PC-3 (cell line): ENCODE measurements around the gene NADK2. TPM values are rescaled to one million over a fixed set of nuclear protein-coding genes. Genes with fewer than 3 reads are reported as not detected.
A peak's percentile ranks its signal among the peaks of the same experiment; 100 is the strongest.

Source experiments
- ATAC-seq: fragments of 200-7000 bp; cut with Tn5 transposase; 2 replicates; pipeline ENCODE4 v1.9.1; 2020; ENCODE audit warnings: mild to moderate bottlenecking, moderate library complexity
- BruUV-seq: library from RNA; stranded (reverse); fragments of 400-500 nt; replicated peaks from 2 replicates; lab custom pipeline; 2021; lab: Mats Ljungman, UMichigan
- CTCF ChIA-PET: fragments of 300-600 bp; sonication (Branson Sonifier 250); formaldehyde crosslinking; loops from one replicate; lab custom pipeline; 2022; ENCODE audit warnings: antibody characterized with exemption; lab: Charles Lee
- POLR2A ChIA-PET: fragments of 300-600 bp; sonication (Branson Sonifier 250); formaldehyde crosslinking; loops from one replicate; lab custom pipeline; 2022; ENCODE audit warnings: antibody characterized with exemption; ENCODE audit not compliant: unreplicated experiment; lab: Charles Lee
- DNase-seq: peaks from one replicate; pipeline ENCODE4 v3.0.0-alpha.2; 2015
- H2AFZ ChIP-seq: fragments of 300-600 bp; sonication (generic); 2 replicates; pipeline ENCODE4 v1.6.0; 2016; ENCODE audit warnings: antibody characterized with exemption, low read length
- H3F3A ChIP-seq: fragments of 300-600 bp; sonication (generic); one replicate; pipeline ENCODE4 v1.6.0; 2017; ENCODE audit warnings: antibody characterized with exemption, low read length, control low read depth, mild to moderate bottlenecking; ENCODE audit not compliant: unreplicated experiment
- H3K27ac ChIP-seq: fragments of 300-600 bp; sonication (generic); 2 replicates; pipeline ENCODE4 v1.5.1; 2016; ENCODE audit warnings: mild to moderate bottlenecking, low read length
- H3K27me3 ChIP-seq: fragments of 300-600 bp; sonication (generic); 2 replicates; pipeline ENCODE4 v1.6.1; 2016; ENCODE audit warnings: low read length, mixed read lengths
- H3K36me3 ChIP-seq: fragments of 300-600 bp; sonication (generic); 2 replicates; pipeline ENCODE4 v1.6.1; 2016; ENCODE audit warnings: low read depth, mixed run types, low read length, mixed read lengths
- H3K4me1 ChIP-seq: fragments of 300-600 bp; sonication (generic); 2 replicates; pipeline ENCODE4 v1.5.1; 2016; ENCODE audit warnings: low read length; ENCODE audit not compliant: insufficient read depth
- H3K4me2 ChIP-seq: fragments of 300-600 bp; sonication (generic); 2 replicates; pipeline ENCODE4 v1.6.0; 2016; ENCODE audit warnings: low read length
- H3K4me3 ChIP-seq: fragments of 300-600 bp; sonication (generic); 2 replicates; pipeline ENCODE4 v1.5.1; 2016; ENCODE audit warnings: mild to moderate bottlenecking, low read length, mixed read lengths
- H3K79me2 ChIP-seq: fragments of 300-600 bp; sonication (generic); 2 replicates; pipeline ENCODE4 v1.6.1; 2017; ENCODE audit warnings: low read length, mixed read lengths
- H3K9ac ChIP-seq: fragments of 300-600 bp; sonication (generic); 2 replicates; pipeline ENCODE4 v1.6.0; 2016; ENCODE audit warnings: mild to moderate bottlenecking, low read length
- H3K9me2 ChIP-seq: fragments of 300-600 bp; sonication (generic); replicated peaks from 2 replicates; pipeline ENCODE4 v1.6.1; 2016; ENCODE audit warnings: mixed run types, low read length, mixed read lengths
- H3K9me3 ChIP-seq: fragments of 300-600 bp; sonication (generic); 2 replicates; pipeline ENCODE4 v1.6.1; 2016; ENCODE audit warnings: low read length, mixed read lengths
- H4K20me1 ChIP-seq: fragments of 300-600 bp; sonication (generic); 2 replicates; pipeline ENCODE4 v1.6.1; 2016; ENCODE audit warnings: low read length, mixed read lengths
- EZH2 ChIP-seq: fragments of 300-600 bp; sonication (generic); IDR thresholded peaks from one replicate; pipeline ENCODE4 v1.6.1; 2017; ENCODE audit warnings: antibody characterized with exemption, mild to moderate bottlenecking, low read length; ENCODE audit not compliant: unreplicated experiment
- EZH2phosphoT487 ChIP-seq: fragments of 300-600 bp; sonication (generic); IDR thresholded peaks from 2 replicates; pipeline ENCODE4 v1.6.1; 2018; ENCODE audit warnings: mild to moderate bottlenecking, antibody characterized with exemption, low read length, borderline replicate concordance
- intact Hi-C: fragments of 100-400 bp; cut with micrococcal nuclease; formaldehyde crosslinking; loops from 2 replicates; pipeline ENCODE4 v1.9.0; 2023
- total RNA-seq: library from RNA; depleted of rRNA; stranded (reverse); fragments of >200 nt; gene quantifications from 2 replicates; pipeline ENCODE4 v1.2.3, GENCODE V29; 2014
- TF ChIP-seq, protein P1 (sequence below): fragments of 300-600 bp; sonication (generic); conservative IDR thresholded peaks from 2 replicates; pipeline ENCODE4 v1.5.1; 2017; ENCODE audit warnings: antibody characterized with exemption, low read depth, mild to moderate bottlenecking, low read length

NADK2 gene
- total RNA-seq, 1 experiment from 2014 or later = 17.7 TPM

DNA sequence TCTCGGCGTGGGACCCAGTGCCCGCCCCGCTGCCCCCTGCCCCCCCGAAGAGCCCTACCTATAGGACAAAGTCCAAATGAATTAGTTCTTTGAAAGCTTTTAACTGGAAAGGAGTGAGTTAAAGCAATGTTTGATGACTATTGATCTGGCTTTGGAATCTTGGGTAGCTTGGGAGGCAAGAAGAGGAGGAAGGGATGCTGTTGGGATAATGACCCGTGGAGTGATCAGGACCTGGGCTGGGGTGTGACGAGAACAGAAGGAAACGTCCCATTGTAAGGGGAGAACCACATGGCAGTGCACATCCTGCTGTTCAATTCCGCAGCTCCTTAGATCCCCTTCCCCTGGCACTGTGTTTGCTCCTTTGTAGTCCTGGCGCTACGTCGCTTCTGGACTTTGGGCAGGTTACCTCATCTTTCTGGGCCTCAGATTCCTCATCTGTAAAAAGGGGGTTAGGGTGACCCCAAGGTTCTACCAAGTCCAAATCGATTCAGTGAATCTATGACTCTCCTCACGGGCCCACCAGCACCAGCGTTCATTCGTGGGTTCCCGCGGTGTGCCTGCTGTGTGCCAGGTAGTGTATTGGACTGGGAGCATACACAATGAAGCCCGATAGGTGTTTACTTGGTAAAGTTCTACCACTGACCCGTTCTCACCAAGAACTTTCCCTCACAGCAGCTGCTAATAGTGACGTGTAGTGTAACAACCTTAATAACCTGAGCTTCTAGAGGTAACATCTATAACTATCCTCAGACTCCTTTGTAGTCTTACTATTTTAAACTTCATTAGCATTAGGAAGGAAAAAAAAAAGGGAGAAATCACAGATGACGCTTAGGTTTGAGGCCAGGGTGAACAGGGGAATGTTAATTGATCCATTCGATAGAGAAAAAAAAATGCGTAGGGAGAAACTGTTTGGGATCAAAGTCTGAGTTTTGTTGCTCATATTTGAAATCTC is 1.1 kb upstream of the NADK2 start:
- peak overlapping the region; percentile 89 for H3K4me2 ChIP-seq
- peak overlapping the region; percentile 84 for H3K9ac ChIP-seq
- no peaks in the 10 kb centered on the region for H4K20me1 ChIP-seq
- no peaks in the 10 kb centered on the region for H3K9me3 ChIP-seq
- DNase-seq (no peak), ATAC-seq (no peak)
- peak overlapping the region; percentile 75; the same call in 1 of the 2 replicates for H3K4me3 ChIP-seq
- intact Hi-C loops = loop anchor here (1.0 to 5.0 kb wide), 2 partner anchors 41 to 62 kb away; no protein-coding TSS in a partner anchor
- no peaks in the 10 kb centered on the region for H3F3A ChIP-seq
- H3K9me2 ChIP-seq = no peaks in the 10 kb centered on the region
- CTCF ChIA-PET = interaction anchor here (0.5 to 1.8 kb wide), 8 partner anchors 20 to 545 kb away, joined by 3 to 18 read pairs (median 3); partner anchors contain the start of gene LMBRD2
- H3K79me2 ChIP-seq = peaks cover 35% of the 10 kb centered on the region
- peak overlapping the region; percentile 69 for H3K27ac ChIP-seq
- TSS peak; percentile 65 for BruUV-seq
- H3K36me3 ChIP-seq = no peaks in the 10 kb centered on the region
- TF ChIP-seq EZH2phosphoT487 = no peak
- TF ChIP-seq, protein P1, sequence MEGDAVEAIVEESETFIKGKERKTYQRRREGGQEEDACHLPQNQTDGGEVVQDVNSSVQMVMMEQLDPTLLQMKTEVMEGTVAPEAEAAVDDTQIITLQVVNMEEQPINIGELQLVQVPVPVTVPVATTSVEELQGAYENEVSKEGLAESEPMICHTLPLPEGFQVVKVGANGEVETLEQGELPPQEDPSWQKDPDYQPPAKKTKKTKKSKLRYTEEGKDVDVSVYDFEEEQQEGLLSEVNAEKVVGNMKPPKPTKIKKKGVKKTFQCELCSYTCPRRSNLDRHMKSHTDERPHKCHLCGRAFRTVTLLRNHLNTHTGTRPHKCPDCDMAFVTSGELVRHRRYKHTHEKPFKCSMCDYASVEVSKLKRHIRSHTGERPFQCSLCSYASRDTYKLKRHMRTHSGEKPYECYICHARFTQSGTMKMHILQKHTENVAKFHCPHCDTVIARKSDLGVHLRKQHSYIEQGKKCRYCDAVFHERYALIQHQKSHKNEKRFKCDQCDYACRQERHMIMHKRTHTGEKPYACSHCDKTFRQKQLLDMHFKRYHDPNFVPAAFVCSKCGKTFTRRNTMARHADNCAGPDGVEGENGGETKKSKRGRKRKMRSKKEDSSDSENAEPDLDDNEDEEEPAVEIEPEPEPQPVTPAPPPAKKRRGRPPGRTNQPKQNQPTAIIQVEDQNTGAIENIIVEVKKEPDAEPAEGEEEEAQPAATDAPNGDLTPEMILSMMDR = no peak
- TF ChIP-seq EZH2 = no peak
- POLR2A ChIA-PET = interaction anchor here (0.7 kb wide), 1 partner anchor 187 kb away, joined by 3 read pairs; no protein-coding TSS in a partner anchor
- H2AFZ ChIP-seq = peak overlapping the region; percentile 96
- no peaks in the 10 kb centered on the region for H3K27me3 ChIP-seq
- peaks cover 33% of the 10 kb centered on the region for H3K4me1 ChIP-seq

DNA sequence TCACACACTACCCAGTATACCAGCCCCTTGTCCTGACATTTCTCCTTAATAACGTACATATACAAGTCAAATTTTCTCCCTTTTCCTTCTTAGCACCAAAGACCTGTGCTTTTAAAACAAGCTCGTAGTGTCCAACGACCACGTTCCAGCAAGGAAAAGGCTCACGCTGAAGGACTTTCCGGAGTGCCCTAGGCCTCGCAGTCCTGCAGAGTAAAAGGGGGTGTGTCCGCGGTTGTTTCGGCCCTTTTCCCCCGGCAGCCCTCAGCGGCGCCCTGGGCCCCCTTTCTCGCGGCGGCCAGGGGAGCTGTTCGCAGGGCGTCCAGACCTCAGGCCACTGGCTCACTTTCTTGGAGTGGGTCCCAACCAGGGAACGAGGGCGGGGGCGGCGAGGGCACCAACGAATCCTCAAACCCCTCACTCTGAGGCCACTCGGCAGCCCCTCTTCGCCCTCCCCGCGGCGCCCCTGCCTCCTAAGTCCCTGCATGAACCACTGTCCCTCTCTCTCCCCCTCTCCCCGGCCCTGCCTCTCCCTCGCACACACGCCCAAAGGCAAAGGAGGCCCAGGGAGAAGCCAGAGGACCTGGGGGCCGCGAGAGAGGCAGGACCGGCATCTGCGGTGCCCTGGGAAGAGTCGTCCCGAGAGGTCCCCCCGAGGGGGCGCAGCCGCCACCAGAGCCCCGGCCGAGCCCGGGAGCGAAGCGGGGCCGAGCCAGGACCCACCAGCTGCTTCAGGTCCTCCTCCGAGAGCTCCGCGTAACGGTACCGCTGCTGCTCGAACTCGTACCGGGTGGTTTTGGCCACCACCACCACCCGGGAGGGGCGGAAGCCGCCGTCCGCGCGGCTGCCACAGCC is 720 bp downstream of the NADK2 start:
- ChIA-PET CTCF (interaction anchor here (0.5 to 2.7 kb wide), 7 partner anchors 11 to 674 kb away, joined by 3 to 18 read pairs (median 3); no protein-coding TSS in a partner anchor), POLR2A (interaction anchor here (0.7 kb wide), 1 partner anchor 10 kb away, joined by 4 read pairs; no protein-coding TSS in a partner anchor)
- peak; percentile 61 for DNase-seq
- BruUV-seq = no TSS peak
- Histone ChIP-seq H3K79me2 (peaks cover 53% of the 10 kb centered on the region), H3K36me3 (no peaks in the 10 kb centered on the region), H2AFZ (peak overlapping the region; percentile 70), H3K9ac (peak overlapping the region; percentile 84), H3F3A (no peaks in the 10 kb centered on the region), H3K27me3 (no peaks in the 10 kb centered on the region), H3K4me1 (peaks cover 38% of the 10 kb centered on the region), H3K27ac (peak overlapping the region; percentile 40), H3K9me3 (no peaks in the 10 kb centered on the region), H3K4me2 (peak overlapping the region; percentile 89), H3K9me2 (no peaks in the 10 kb centered on the region), H4K20me1 (no peaks in the 10 kb centered on the region), H3K4me3 (peak overlapping the region; percentile 75)
- peak; percentile 40 for ATAC-seq
- TF ChIP-seq EZH2phosphoT487 (no peak), EZH2 (no peak)
- TF ChIP-seq, protein P1 = no peak
- intact Hi-C loops = loop anchor here (2.0 to 5.0 kb wide), 3 partner anchors 39 to 162 kb away; partner anchors contain the start of gene SKP2
